Stimulated activated CD4-positive, alpha-beta T cell treated with anti-CD3 and anti-CD28 coated beads, Interleukin-4, amount 100 ng/mL, for 48 hours (primary cell): ENCODE measurements around the gene SLC16A10.
A peak's percentile ranks its signal among the peaks of the same experiment; 100 is the strongest.
"Not testable (repeated sequence)": the region's sequence is repeated elsewhere in the genome, so short reads cannot be mapped to it uniquely, and the experiment has no call there.

Experiments
- DNase-seq, 2 donors: peaks; one replicate each; pipeline ENCODE4 v3.0.0-alpha.2; 2020; ENCODE audit warnings: low read depth in 2 of 2

Gene SLC16A10

DNA sequence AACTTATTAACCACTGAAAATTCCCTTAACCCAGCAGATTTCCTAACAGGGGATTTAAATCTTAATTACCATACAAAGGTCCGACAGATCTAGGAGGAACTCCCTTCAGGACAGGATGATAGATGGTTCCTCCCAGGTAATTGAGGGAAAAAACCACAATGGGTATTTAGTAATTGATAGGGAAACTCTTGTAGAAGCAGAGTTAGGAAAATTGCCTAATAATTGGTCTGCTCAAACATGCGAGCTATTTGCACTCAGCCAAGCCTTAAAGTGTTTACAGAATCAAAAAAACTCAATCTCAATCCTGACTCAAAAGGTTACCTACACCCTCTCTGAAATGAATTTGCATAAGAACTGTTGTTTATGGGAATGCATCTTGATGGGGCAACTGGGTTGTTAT is 45.4 kb downstream of the SLC16A10 start:
- not testable (repeated sequence) for DNase-seq

DNA sequence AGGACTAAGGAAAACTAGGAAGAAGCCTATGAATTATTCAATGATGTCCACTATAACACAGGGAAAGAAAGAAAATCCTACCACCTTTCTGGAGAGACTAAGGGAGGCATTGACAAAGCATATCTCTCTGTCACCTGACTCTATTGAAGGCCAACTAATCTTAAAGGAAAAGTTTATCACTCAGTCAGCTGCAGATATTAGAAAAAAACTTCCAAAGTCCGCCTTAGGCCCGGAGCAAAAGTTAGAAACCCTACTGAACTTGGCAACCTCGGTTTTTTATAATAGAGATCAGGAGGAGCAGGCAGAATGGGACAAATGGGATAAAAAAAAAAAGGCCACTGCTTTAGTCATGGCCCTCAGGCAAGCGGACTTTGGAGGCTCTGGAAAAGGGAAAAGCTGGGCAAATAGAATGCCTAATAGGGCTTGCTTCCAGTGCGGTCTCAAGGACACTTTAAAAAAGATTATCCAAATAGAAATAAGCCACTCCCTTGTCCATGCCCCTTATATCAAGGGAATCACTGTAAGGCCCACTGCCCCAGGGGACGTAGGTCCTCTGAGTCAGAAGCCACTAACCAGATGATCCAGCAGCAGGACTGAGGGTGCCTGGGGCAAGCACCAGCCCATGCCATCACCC is 47.0 kb downstream of the SLC16A10 start:
- DNase-seq, result not testable (repeated sequence)

DNA sequence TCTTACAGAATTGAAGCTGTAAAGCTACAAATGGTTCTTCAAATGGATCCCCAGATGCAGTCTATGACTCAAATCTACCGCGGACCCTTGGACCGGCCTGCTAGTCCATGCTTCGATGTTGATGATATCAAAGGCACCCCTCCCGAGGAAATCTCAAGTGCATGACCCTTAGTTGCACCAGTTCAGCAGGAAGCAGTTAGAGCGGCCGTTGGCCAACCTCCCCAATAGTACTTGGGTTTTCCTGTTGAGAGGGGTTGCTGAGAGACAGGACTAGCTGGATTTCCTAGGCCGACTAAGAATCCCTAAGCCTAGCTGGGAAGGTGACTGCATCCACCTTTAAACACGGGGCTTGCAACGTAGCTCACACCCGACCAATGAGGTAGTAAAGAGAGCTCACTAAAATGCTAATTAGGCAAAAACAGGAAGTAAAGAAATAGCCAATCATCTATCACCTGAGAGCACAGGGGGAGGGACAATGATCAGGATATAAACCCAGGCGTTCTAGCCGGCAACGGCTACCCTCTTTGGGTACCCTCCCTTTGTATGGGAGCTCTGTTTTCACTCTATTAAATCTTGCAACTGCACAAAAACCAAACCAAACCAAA is 50.3 kb downstream of the SLC16A10 start:
- DNase-seq, result not testable (repeated sequence)

DNA sequence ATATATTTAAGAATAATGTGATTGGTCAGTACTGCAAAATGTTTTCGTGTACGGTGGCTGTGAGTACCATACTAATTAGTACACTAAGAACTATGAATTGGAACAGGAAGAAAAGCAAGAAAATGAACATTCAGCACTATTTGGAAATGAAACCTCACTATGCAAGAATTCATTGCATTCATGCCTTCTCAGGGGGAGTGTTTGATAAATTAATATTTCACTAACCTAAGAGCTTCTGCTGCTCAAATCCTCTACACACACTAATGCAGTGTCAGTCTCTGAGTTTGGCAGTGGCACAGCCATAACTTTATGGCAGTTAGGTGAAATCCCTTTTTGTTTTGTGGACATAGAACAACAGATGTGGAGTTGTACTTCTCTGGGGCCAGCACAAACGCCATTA is 60.1 kb downstream of the SLC16A10 start:
- DNase-seq, result no peak

DNA sequence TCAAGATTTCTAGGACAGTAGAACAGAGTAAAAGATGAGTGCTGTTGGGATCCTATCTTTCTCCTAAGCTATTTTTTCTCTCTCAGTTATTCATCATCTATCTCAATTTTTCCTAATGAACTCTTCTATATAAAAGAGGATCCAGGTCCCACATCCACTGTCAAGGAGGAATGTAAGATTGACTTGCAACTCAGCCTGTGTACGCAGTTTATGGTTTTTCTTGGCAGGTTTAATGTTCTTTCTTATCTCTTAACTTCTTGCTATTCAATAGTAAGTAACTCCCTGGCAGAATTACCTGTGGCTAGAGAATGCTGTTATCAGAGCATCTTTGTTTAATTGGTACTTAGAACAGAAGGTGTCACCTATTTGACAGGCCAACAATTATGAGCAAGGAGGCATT is 60.8 kb downstream of the SLC16A10 start:
- DNase-seq, result no peak

DNA sequence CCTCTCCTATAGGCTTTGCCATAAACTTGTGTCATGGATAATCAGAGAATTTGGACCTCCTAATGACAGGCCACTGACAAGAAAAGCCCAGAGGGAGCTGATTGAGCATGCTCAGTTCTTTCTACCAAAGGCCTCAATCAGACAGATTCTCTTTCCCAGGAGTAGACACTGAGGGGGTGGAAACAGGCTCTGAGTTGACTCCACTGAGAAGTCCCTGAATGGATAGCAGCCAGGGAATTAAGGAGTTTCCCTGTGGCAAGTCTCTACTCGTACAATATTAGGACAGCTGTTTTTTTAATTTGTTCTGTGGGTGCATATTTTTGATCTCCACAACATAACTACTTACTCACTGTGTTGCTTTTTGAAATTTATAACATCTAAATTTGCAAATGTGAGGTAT is 63.3 kb downstream of the SLC16A10 start:
- DNase-seq, result no peak

DNA sequence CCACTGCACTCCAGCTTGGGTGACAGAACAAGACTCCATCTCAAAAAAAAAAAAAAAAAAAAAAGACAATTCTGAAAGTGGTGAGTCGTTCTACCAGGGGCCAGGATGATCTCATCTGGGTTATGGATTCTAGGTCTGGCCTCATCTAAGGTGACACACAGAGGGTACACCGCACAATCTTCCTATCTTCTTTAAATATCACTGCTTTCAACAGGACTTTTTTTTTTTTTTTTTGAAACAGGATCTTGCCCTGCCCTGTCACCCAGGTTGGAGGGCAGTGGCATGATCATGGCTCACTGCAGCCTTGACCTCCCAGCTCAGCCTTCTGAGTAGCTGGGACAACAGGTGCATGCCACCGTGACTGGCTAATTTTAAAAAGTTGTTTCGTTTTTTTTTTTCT is 67.7 kb downstream of the SLC16A10 start:
- peak in 1 of 2 donors; percentile 18 for DNase-seq

DNA sequence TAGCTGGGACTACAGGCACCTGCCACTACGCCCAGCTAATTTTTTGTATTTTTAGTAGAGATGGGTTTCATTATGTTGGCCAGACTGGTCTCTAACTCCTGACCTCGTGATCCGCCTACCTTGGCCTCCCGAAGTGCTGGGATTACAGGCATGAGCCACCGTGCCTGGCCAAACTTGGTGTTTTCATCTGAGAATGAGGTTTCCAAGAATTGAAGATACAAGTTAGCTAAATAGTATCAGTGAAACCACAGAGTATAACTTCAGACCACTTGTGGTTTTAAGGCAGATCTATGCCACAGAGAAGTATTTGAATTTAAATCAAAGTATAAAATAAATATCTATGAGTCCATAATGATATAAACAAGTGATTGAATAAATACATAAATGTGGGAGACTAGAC is 70.1 kb downstream of the SLC16A10 start:
- DNase-seq, result peak in 1 of 2 donors; percentile 7

DNA sequence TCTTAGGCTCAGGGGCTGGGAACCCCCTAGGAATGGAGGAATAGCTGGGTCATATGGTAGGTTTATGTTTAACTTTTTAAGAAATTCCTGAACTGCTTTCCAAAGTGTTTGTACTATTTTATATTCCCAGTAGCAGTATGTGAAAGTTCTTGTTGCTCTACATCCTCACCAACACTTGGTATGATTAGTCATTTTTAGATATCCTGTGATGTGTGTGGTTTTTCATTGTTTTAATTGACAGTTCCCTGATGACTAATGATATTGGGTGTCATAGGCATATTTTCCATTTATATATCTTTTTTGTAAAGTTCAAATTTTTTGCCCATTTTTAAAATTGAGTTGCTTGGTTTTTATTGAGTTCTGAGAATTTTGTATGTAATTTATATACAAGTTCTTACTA is 72.3 kb downstream of the SLC16A10 start:
- no peak for DNase-seq

DNA sequence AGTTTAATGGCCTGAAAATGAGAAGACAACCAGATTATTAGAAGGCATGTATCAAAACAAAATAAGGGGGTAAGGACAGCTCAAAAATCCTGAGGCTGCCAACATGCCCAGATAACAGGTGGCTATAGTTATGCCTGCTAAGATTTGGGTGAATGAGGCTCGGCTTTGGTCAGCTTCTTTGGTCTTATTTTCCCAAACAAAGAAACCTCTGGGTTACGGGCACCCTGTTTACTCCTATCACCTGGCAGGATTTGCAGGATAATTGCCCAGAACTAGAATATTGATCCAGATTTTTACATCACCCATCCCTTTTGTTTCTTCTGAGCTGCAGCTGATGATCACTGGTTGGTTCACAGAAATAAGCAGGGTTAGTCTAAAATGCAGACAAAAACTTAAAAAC is 74.3 kb downstream of the SLC16A10 start:
- DNase-seq, result no peak

DNA sequence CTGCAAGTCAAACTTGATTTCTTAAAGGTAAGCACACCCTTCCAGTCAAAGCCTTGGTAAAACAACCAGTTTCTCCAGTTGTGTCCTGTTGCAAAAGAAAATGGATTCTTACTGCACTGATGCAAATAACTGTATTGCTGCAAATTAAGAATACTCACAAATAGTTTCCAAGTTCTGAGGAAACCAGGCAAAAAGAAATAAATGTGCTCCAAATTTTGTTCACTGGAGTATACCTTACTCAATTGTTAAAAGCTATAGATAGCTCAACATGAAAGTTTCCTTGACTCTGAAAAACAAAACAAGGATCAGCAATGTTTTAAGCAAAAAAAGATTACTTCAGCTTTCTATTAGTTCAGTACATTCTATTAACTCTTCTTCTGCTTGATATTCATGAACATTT is 75.2 kb downstream of the SLC16A10 start:
- no peak for DNase-seq

DNA sequence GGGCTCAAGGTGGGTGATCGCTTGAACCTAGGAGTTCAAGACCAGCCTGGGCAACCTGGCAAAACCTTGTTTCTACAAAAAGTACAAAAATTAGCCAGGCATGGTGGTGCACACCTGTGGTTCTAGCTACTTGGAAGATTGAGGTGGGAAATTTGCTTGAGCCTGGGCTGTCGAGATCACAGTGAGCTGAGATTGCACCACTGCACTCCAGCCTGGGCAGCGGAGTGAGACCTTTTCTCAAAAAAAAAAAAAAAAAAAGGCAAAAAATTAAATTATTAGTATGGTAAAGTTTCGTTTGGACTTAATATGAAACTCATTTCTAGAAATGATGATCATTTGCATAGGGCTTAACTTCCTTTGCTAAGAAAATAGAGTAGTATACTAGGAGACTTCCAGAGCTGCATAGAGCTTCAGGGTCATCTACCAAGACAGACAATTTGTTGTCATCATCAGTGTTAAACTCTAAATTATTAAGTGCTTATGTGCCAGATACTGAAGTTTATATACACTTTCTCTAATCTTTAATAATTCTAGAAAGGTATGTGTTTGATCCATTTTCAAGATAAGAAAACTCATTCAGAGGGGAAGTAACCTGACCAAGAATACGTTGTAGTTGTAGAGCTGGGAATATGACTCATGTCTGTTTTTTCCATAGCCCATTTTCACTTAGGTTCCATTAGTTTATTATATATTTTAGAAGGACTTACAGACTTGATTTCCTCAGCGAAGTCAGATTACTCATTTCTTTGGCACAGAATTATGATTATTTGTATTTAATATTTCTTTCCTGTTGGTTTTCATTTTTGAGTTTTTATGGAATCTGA is 84.5 kb downstream of the SLC16A10 start:
- no peak for DNase-seq

DNA sequence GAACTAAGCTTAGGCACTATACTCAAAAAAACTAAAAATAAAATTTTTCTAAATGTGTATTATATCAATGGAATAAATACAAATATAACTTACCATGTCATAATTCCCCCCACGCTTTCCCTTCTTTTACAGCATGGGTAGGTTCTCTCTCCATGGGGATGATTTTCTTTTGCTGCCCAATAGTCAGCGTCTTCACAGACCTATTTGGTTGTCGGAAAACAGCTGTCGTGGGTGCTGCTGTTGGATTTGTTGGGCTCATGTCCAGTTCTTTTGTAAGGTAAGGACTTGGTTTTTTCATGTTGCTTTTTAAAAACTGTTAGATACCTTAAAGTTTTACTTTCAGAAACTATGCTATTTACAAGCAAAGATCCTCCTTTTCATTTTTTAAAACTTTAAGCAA is 85.3 kb downstream of the SLC16A10 start:
- no peak for DNase-seq

DNA sequence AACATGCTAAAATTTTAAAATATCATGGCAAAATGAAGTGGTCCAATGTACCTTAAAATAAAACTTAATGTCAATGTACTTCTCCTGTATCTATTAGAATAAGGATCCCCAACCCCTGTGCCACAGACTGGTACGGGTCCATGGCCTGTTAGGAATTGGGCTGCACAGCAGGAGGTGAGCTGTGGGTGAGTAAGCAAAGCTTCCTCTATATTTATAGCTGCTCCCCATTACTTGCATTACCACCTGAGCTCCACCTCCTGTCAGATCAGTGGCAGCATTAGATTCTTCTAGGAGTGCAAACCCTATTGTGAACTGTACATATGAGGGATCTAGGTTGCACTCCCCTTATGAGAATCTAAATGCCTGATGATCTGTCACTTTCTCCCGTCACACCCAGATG is 86.0 kb downstream of the SLC16A10 start:
- DNase-seq, result no peak

DNA sequence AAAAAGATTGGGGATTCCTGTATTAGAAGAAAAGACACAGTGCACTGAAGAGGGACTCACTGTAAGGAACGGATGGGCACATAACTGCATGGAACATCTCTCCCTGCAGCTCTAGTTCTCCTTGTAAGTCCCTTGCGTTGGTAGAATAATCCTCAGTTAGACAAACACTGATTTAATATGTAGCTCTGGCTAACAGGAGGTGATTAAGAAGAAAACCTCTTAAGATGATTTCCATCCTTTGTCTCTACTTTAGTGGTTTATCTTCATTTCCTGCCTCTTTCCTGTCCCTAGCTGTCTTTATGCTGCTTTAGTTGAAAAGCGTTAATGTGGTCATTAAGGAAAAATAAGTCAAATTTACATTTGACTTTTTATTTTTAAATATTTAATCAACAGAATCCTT is 86.6 kb downstream of the SLC16A10 start:
- DNase-seq, result no peak

DNA sequence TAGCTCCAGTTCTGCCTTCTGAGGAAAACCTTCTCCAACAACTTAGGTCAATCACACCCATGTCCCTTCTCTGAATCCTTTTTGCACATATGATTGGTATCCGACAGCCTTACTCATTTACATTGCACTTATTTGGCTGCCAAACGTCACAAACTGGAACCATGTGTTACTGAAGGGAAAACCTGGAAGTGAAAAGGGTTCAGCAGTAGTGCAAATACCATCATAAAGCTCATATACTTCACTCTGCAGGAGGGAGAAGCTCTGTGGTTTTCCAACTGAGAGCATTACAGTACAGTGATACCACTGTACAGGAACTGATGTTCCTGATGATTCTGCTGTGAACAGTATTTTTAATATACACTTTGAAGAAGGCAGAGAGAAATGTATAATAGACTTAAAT is 87.8 kb downstream of the SLC16A10 start:
- DNase-seq, result no peak

DNA sequence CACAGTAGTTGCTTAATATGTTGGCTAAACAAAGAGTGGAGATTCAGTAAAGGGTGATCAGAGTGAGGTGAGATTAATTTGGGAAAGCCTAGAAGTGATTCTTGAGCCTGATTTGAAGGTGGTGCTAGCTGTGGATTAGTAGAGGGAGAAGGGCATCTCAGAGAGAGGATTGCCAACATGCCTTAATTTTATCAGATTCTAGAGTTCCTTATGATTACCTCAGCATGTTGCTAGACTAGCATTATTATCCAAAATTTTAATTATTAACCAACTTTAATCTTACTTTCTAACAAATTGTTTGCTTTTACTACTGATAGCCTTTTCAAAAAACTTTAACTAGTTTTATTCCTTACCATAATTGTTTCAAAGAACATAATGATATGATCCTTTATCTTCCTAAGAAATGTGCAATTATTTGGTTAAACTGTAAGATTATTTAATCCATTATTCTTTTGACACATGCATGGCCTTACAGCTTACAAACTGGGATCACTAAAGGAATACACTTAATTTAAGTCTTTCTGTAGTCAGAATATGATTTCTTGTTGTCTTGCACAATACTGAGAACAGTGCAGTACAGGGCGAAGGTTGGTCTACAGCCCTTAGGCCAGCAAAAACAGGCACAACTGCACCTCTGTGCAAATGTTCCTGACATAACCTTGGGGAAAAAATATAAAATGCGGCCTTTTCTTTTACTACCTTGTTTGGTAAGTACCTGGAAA is 88.9 kb downstream of the SLC16A10 start:
- DNase-seq, result no peak

DNA sequence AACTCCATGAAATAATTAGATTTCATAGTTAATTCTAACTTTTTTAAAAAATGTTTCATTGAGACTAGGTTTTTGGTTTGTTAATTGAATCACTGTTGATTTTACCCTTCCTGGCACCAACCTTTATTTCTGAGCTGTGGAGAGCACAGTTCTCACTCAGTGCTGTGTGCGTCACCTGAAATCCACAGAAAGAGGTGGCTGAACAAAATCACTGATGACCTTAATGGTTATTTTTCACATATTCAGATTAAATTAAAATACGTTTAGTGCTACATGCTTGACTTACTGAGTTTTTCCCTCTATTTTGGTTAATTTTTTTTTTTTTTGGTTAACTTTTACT is 89.4 kb downstream of the SLC16A10 start:
- DNase-seq, result no peak

DNA sequence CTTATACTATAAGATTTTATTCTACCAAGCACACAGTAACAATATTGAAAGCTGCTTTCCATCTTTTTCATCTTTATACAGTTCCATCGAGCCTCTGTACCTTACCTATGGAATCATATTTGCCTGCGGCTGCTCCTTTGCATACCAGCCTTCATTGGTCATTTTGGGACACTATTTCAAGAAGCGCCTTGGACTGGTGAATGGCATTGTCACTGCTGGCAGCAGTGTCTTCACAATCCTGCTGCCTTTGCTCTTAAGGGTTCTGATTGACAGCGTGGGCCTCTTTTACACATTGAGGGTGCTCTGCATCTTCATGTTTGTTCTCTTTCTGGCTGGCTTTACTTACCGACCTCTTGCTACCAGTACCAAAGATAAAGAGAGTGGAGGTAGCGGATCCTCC is 89.8 kb downstream of the SLC16A10 start:
- DNase-seq, result no peak

DNA sequence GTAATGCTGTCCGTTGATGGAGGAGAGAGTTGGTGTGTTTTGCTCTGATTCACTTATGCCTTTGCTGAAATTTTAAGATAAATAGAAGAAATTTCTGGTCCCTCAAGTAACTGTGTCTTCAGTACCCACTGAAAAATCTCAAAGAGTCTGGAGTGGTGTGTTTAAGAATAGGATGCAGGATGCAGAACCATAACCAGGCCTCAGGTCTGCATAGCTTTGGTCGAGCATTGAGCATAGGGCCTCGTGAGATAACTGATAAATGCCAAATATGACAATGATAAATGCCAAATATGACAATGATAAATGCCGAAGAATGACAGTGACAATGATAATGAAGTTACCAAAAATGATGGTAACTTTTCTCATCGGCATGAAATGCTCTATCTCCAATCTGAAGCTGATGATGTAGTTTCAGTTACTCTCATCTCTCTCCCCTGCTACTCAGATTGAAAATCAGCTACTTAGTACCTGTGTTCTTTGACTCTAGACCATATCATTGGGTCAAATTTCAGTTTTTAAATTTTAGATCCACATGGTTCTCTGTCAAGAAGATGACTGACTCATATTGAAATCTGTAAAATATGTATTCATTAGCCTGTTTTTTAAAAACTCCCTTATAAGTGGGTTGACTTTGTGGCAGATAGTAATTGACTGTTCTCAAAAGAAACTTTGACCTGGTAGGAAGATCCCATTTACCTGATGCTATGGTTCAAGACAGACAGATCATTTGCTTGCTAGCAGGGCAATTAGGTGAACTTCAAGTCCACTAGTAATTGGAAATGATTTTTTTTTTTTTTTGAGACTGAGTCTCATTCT is 96.6 kb downstream of the SLC16A10 start:
- DNase-seq, result no peak

DNA sequence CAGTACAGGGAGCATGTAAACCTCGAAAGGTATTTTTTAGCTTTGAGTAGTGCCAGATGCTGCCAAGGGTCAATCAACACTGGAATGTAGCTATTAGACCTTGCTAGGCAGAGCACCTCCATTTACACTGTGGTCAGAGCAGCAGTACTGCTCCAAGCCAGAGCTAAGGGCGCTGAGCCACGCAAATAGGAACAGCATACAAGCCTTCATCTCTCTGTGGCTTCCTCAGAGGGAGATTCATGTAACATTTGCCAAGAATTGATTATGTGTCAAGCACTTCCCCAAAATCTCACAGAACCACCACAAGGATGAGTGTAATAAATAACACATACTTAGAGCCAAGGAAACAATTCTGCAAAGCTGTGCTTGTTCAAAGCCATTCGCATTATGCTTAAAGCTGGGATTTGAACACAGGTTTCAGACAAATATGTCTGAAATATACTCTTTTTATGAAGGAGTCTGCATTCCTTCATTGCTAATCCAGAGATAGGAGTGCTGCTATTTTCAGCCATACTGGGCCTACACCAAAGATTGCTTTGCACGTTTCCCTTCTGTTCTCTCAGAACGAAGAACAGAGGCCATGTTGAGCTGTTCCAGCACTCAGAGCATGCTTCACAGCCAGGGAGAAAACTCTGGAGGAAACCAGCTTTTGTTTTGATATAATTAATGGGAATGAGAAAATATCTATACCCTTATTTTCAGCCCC is 97.7 kb downstream of the SLC16A10 start:
- no peak for DNase-seq
